Measurements from ENCODE around the gene ARRB1.

ARRB1 gene

DNA sequence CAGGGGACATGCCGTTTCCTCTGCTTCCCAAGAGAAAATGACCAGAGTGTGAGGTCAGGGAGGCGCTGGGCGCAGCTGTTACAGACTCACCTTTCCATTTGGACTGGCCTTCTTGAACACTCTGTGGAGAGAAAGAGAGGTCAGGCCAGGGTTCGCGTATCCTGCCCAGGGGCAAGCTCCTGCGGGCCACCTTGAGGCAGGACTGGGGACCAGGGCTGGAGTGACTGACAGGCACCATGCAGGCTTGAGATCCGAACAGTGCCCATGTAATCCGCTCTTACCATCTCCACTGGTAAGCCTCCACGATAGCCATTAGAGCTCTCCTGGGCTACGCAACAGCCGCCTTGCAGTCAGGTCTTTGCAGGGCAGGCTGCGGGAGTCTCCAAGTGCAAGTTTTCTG, 61.5 kb downstream of the ARRB1 start:
- H3K18ac ChIP-seq (ENCODE audit: low read length), result peak overlapping the region; percentile 68
- H2BK120ac ChIP-seq (ENCODE audit: low read depth, low read length), result no peak overlapping the region
- no peaks in the 10 kb centered on the region for H3K79me1 ChIP-seq (ENCODE audit: low read depth, low read length)
- H3K9ac ChIP-seq (ENCODE audit: low read depth, low read length, poor library complexity), result peak overlapping the region; percentile 33
- no peak overlapping the region for H2BK15ac ChIP-seq (ENCODE audit: low read length)
- no CpG with 5 or more reads among the region's 12 CpGs for WGBS, 2 donors (ENCODE audit: extremely low coverage in 2 of 2, insufficient read length in 2 of 2, insufficient replicate concordance in 1 of 2)
- H3K4me2 ChIP-seq (ENCODE audit: insufficient read depth, low read length, poor library complexity, severe bottlenecking), result no peak overlapping the region
- H2BK12ac ChIP-seq (ENCODE audit: low read length), result no peak overlapping the region
- no peak overlapping the region for H2AK5ac ChIP-seq (ENCODE audit: low read depth, low read length)
- H3K23ac ChIP-seq (ENCODE audit: low read depth, low read length, poor library complexity), result peak overlapping the region; percentile 16
- no peak overlapping the region for H4K8ac ChIP-seq (ENCODE audit: low read depth, low read length)
- no peak overlapping the region for H3K27ac ChIP-seq (replicated peaks; ENCODE audit: low read length)
- H3K36me3 ChIP-seq (replicated peaks in 1 of 2; ENCODE audit: control insufficient read depth in 2 of 2, insufficient read depth in 2 of 2, low read length in 2 of 2), result no peaks in the 10 kb centered on the region
- no peak overlapping the region for H3K14ac ChIP-seq (ENCODE audit: low read length)
- H2AFZ ChIP-seq (ENCODE audit: low read length), result no peak overlapping the region
- H3K4me1 ChIP-seq (ENCODE audit: control insufficient read depth in 2 of 2, insufficient read depth in 1 of 2, low read depth in 1 of 2, low read length in 2 of 2), result peaks cover 6 to 9% of the 10 kb centered on the region in 2 donors
- no peak overlapping the region for H3K4ac ChIP-seq (ENCODE audit: low read length)
- peak overlapping the region in 1 of 2 donors; percentile 10 for H3K4me3 ChIP-seq (ENCODE audit: low read length in 2 of 2)
- no peak overlapping the region for H2BK5ac ChIP-seq (ENCODE audit: low read length)
- no peaks in the 10 kb centered on the region for H3K27me3 ChIP-seq (ENCODE audit: control insufficient read depth in 3 of 3, insufficient read depth in 3 of 3, low read depth in 1 of 3, low read length in 3 of 3)
- no peak for DNase-seq (ENCODE audit: low spot score)
- H3K9me3 ChIP-seq (replicated peaks in 1 of 2; ENCODE audit: control insufficient read depth in 2 of 2, insufficient read depth in 1 of 2, low read depth in 1 of 2, low read length in 2 of 2), result no peaks in the 10 kb centered on the region
- H4K91ac ChIP-seq (ENCODE audit: low read depth, low read length, poor library complexity), result no peak overlapping the region

DNA sequence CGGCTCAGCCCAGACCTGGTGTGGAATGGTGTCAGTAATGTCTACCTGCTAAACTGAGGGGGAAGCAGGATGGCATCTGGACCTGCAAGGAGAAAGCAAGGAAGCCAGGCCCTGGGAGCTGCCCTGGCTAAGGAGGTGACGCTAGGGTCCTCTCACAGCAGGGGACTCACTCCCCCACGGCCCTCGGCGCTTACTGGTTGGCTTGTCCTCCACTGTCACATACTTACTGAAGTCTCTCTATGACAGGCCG, 62.0 kb downstream of the ARRB1 start:
- no peak overlapping the region for H4K91ac ChIP-seq (ENCODE audit: low read depth, low read length, poor library complexity)
- no peak overlapping the region for H4K8ac ChIP-seq (ENCODE audit: low read depth, low read length)
- no peaks in the 10 kb centered on the region for H3K79me1 ChIP-seq (ENCODE audit: low read depth, low read length)
- no peak overlapping the region for H2AFZ ChIP-seq (ENCODE audit: low read length)
- no peak overlapping the region for H2BK12ac ChIP-seq (ENCODE audit: low read length)
- H2BK5ac ChIP-seq (ENCODE audit: low read length), result no peak overlapping the region
- H3K4ac ChIP-seq (ENCODE audit: low read length), result no peak overlapping the region
- H2BK15ac ChIP-seq (ENCODE audit: low read length), result no peak overlapping the region
- H2AK5ac ChIP-seq (ENCODE audit: low read depth, low read length), result no peak overlapping the region
- H3K27ac ChIP-seq (replicated peaks; ENCODE audit: low read length), result no peak overlapping the region
- no peaks in the 10 kb centered on the region for H3K36me3 ChIP-seq (replicated peaks in 1 of 2; ENCODE audit: control insufficient read depth in 2 of 2, insufficient read depth in 2 of 2, low read length in 2 of 2)
- no peak for DNase-seq (ENCODE audit: low spot score)
- peak overlapping the region; percentile 40 for H3K18ac ChIP-seq (ENCODE audit: low read length)
- no CpG with 5 or more reads among the region's 6 CpGs for WGBS, 2 donors (ENCODE audit: extremely low coverage in 2 of 2, insufficient read length in 2 of 2, insufficient replicate concordance in 1 of 2)
- H3K9me3 ChIP-seq (replicated peaks in 1 of 2; ENCODE audit: control insufficient read depth in 2 of 2, insufficient read depth in 1 of 2, low read depth in 1 of 2, low read length in 2 of 2), result no peaks in the 10 kb centered on the region
- H3K14ac ChIP-seq (ENCODE audit: low read length), result no peak overlapping the region
- H3K9ac ChIP-seq (ENCODE audit: low read depth, low read length, poor library complexity), result peak overlapping the region; percentile 64
- H3K4me1 ChIP-seq (ENCODE audit: control insufficient read depth in 2 of 2, insufficient read depth in 1 of 2, low read depth in 1 of 2, low read length in 2 of 2), result peaks cover 6 to 10% of the 10 kb centered on the region in 2 donors
- no peak overlapping the region for H2BK120ac ChIP-seq (ENCODE audit: low read depth, low read length)
- H3K27me3 ChIP-seq (ENCODE audit: control insufficient read depth in 3 of 3, insufficient read depth in 3 of 3, low read depth in 1 of 3, low read length in 3 of 3), result no peaks in the 10 kb centered on the region
- H3K4me3 ChIP-seq (ENCODE audit: low read length in 2 of 2), result no peak overlapping the region
- H3K4me2 ChIP-seq (ENCODE audit: insufficient read depth, low read length, poor library complexity, severe bottlenecking), result no peak overlapping the region
- H3K23ac ChIP-seq (ENCODE audit: low read depth, low read length, poor library complexity), result no peak overlapping the region

DNA sequence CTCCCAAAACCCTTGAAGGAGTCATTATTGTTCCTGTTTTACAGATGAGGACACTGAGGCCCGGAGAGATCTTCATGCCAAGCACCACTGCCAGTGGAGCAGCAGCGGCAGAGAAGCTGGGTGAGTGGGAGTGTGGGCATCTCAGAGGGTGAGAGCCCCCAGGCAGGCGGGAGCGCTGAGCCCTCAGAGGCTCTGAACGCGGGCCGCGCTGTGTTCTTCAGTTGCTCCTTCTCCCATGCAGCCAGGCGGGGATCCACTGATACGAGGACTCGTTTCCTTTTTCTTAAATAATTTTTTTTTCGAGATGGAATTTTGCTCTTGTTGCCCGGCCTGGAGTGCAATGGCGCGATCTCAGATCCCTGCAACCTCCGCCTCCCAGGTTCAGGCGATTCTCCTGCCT, 63.9 kb downstream of the ARRB1 start:
- H2BK120ac ChIP-seq (ENCODE audit: low read depth, low read length), result no peak overlapping the region
- no peak overlapping the region for H3K9ac ChIP-seq (ENCODE audit: low read depth, low read length, poor library complexity)
- no peak for DNase-seq (ENCODE audit: low spot score)
- H2AK5ac ChIP-seq (ENCODE audit: low read depth, low read length), result no peak overlapping the region
- H3K4me2 ChIP-seq (ENCODE audit: insufficient read depth, low read length, poor library complexity, severe bottlenecking), result no peak overlapping the region
- no peak overlapping the region for H3K27ac ChIP-seq (replicated peaks; ENCODE audit: low read length)
- no peak overlapping the region for H2BK15ac ChIP-seq (ENCODE audit: low read length)
- peaks cover 0 to 5% of the 10 kb centered on the region in 2 donors for H3K36me3 ChIP-seq (replicated peaks in 1 of 2; ENCODE audit: control insufficient read depth in 2 of 2, insufficient read depth in 2 of 2, low read length in 2 of 2)
- H3K23ac ChIP-seq (ENCODE audit: low read depth, low read length, poor library complexity), result no peak overlapping the region
- H3K4me3 ChIP-seq (ENCODE audit: low read length in 2 of 2), result no peak overlapping the region
- H2AFZ ChIP-seq (ENCODE audit: low read length), result no peak overlapping the region
- no peak overlapping the region for H2BK5ac ChIP-seq (ENCODE audit: low read length)
- no CpG with 5 or more reads among the region's 17 CpGs for WGBS, 2 donors (ENCODE audit: extremely low coverage in 2 of 2, insufficient read length in 2 of 2, insufficient replicate concordance in 1 of 2)
- no peaks in the 10 kb centered on the region for H3K9me3 ChIP-seq (replicated peaks in 1 of 2; ENCODE audit: control insufficient read depth in 2 of 2, insufficient read depth in 1 of 2, low read depth in 1 of 2, low read length in 2 of 2)
- H3K79me1 ChIP-seq (ENCODE audit: low read depth, low read length), result no peaks in the 10 kb centered on the region
- no peaks in the 10 kb centered on the region for H3K27me3 ChIP-seq (ENCODE audit: control insufficient read depth in 3 of 3, insufficient read depth in 3 of 3, low read depth in 1 of 3, low read length in 3 of 3)
- no peak overlapping the region for H4K8ac ChIP-seq (ENCODE audit: low read depth, low read length)
- H3K4ac ChIP-seq (ENCODE audit: low read length), result no peak overlapping the region
- no peak overlapping the region for H3K14ac ChIP-seq (ENCODE audit: low read length)
- no peak overlapping the region for H2BK12ac ChIP-seq (ENCODE audit: low read length)
- no peak overlapping the region for H4K91ac ChIP-seq (ENCODE audit: low read depth, low read length, poor library complexity)
- peaks cover 6 to 10% of the 10 kb centered on the region in 2 donors for H3K4me1 ChIP-seq (ENCODE audit: control insufficient read depth in 2 of 2, insufficient read depth in 1 of 2, low read depth in 1 of 2, low read length in 2 of 2)
- H3K18ac ChIP-seq (ENCODE audit: low read length), result no peak overlapping the region

DNA sequence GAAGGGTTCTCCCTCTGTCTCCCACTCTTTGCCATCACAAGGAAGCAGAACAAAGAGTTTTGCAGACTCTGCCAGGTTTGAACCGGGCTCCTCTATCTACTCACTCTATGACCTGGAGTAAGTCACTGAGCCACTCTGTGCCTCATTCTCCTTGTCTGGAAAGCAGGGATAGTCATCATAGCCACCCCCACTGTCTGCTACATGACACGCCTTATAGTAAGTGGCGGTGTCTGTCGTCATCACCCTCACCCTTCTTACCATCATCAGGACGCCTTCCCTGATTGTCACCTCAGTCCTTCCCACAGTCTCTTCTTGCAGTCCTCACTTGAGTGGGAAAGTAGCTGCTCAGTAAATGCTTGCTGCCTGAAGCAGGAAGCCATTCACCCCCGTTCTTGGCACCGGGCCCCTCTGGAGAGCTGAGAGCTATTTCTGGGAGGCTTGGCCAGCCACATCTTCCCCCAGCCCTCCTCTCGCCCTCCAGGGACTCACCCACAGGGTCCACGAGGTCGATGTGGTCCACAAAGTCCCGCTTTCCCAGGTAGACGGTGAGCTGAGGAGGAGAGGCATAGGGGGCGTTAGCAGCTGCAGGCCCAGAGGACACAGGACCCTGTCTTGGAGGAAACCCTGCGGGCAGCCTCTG, 64.5 kb downstream of the ARRB1 start:
- Histone ChIP-seq H3K23ac (ENCODE audit: low read depth, low read length, poor library complexity) (no peak overlapping the region), H3K27ac (replicated peaks; ENCODE audit: low read length) (no peak overlapping the region), H2BK5ac (ENCODE audit: low read length) (no peak overlapping the region), H3K14ac (ENCODE audit: low read length) (no peak overlapping the region), H3K9ac (ENCODE audit: low read depth, low read length, poor library complexity) (no peak overlapping the region), H4K8ac (ENCODE audit: low read depth, low read length) (no peak overlapping the region), H2AFZ (ENCODE audit: low read length) (no peak overlapping the region), H2BK15ac (ENCODE audit: low read length) (no peak overlapping the region), H3K4me2 (ENCODE audit: insufficient read depth, low read length, poor library complexity, severe bottlenecking) (no peak overlapping the region), H3K79me1 (ENCODE audit: low read depth, low read length) (no peaks in the 10 kb centered on the region), H2BK120ac (ENCODE audit: low read depth, low read length) (no peak overlapping the region), H2AK5ac (ENCODE audit: low read depth, low read length) (no peak overlapping the region), H3K4me1 (ENCODE audit: control insufficient read depth in 2 of 2, insufficient read depth in 1 of 2, low read depth in 1 of 2, low read length in 2 of 2) (peaks cover 6 to 10% of the 10 kb centered on the region in 2 donors), H3K4ac (ENCODE audit: low read length) (no peak overlapping the region), H4K91ac (ENCODE audit: low read depth, low read length, poor library complexity) (no peak overlapping the region), H3K9me3 (replicated peaks in 1 of 2; ENCODE audit: control insufficient read depth in 2 of 2, insufficient read depth in 1 of 2, low read depth in 1 of 2, low read length in 2 of 2) (no peaks in the 10 kb centered on the region), H3K4me3 (ENCODE audit: low read length in 2 of 2) (no peak overlapping the region), H3K27me3 (ENCODE audit: control insufficient read depth in 3 of 3, insufficient read depth in 3 of 3, low read depth in 1 of 3, low read length in 3 of 3) (no peaks in the 10 kb centered on the region), H3K18ac (ENCODE audit: low read length) (no peak overlapping the region), H2BK12ac (ENCODE audit: low read length) (no peak overlapping the region), H3K36me3 (replicated peaks in 1 of 2; ENCODE audit: control insufficient read depth in 2 of 2, insufficient read depth in 2 of 2, low read length in 2 of 2) (peaks cover 0 to 5% of the 10 kb centered on the region in 2 donors)
- DNase-seq (ENCODE audit: low spot score), result no peak
- no CpG with 5 or more reads among the region's 14 CpGs for WGBS, 2 donors (ENCODE audit: extremely low coverage in 2 of 2, insufficient read length in 2 of 2, insufficient replicate concordance in 1 of 2)

Measured in neuronal stem cell (in vitro differentiated cells).